Inflammatory macrophage treated with lipopolysaccharide for 1 hour (primary cell): Measurements from ENCODE around the gene LSM5.

Source experiments
- DNase-seq, 2 donors: peaks; one replicate each; pipeline ENCODE4 v3.0.0-alpha.2; 2020 to 2022

LSM5 gene

DNA sequence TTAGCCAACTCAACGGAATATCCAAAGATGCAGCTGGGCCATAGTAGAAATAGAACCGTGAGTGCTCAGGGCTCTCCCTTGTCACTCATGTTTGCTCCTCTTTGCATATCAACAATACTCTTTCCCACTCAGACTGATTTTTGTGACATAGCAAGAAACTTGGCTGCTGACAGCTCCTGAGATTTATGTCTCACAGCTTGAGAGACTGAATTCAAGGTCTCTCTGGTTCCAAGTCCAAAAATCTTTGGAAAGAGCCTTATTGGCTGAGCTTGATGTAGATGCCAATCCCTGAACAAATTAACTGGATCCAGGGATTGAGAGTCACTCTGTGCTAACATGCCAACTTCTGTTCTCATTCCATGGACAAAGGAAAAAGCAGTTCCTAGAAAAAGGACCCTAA is 30.4 kb downstream of the LSM5 start:
- DNase-seq, result no peak

DNA sequence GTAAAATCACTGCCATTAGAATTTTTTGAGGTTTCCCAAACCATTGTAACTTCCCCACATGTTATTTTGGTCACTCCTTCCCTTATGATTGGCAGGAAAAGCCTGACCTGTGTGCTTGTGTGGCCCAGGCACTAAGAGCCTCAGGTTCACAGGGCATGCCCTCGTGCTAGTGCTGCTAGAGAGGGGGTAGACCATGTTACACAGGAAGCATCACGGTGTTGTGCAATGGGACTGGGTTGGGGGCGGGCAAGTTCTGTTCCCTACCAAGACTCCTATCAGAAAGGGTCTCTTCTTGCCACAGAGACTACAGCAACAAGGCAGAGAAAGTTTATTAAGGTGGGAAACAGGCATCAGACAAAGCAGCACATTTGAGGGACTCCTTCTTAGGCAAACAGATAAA is 32.2 kb downstream of the LSM5 start:
- DNase-seq, result no peak

DNA sequence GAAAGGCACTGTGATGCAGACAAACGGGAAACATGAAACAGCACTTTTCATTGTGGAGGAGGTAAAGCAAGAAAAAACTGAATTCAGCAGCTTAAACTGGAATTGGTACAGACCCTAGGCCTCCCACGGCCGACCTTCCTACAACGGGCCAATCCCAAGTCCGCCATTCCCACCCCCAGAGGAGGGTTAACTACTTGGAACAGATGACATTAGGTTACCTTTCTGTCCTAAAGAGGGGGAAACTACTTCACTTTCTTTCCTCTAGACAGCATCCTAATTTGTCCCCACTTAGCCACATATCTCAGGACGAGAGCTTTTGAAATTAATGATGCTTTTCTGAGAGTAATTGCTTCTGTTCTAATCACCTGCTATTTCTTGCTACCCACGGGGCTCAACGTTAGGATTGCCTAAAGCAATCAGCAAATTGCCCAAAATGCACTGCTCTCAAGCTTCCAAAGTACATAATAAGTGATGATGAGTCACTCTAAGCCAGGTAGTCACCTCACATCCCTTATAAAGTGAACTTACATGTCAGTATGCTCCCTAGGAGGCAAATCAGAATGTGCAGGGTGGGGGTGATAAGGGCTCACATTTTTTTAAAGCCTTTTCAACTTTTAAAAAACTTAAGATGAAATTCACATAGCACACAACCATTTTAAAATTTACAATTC is 36.7 kb downstream of the LSM5 start:
- DNase-seq, result no peak

DNA sequence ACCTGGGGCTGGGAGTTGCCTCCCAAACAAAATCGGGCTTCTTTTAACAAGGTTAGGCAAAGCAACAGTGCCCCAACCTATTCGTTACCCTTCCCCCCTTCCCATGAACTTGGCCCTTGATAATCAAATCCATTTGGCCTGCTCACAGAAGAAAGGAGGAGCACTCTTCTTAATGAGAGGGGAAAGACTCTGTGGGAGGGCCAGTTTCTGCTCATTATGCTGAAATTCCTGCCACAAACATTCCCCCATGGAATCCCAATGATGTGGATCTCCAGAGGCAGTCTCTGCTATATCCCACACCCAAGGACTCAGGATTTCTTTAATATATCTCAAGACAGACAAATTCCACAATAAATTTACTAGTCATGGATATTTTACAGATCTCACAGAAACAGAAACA is 43.0 kb downstream of the LSM5 start:
- DNase-seq, result no peak

DNA sequence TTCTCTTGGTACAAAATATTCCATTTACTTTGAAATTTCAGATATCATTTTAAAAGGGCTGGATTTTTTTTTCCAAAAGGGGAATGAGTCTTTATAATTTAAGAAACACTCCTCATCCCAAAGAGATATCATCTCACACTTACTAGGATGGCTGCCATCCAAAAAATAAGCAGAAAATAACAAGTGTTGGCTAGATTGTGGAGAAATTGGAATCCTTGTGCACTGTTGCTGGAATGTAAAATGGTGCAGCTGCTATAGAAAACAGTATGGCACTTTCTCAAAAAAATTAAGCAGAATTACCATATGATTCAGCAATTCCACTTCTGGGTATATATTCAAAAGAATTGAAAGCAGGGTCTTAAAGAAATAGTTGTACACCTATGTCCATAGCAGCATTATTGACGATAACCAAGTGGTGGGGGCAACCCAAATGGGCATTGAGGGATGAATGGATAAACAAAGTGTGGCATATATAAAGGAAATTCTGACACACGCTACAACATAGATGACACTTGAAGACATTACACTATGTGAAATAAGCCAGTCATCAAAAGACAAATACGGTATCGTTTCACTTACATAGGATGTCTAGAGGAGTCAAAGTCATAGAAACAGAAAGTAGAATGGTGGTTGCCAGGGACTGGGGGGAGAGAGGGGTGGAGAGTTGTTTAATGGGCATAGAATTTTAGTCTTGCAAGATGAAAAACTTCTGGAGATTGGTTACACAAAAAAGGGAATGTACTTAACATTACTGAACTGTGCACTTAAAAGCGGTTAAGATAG is 53.8 kb downstream of the LSM5 start:
- DNase-seq, result no peak
